Common myeloid progenitor, CD34-positive (primary cell): ENCODE data around the gene KIF16B.
A peak's percentile ranks its signal among the peaks of the same experiment; 100 is the strongest.
"Not testable (repeated sequence)": the region's sequence is repeated elsewhere in the genome, so short reads cannot be mapped to it uniquely, and the experiment has no call there.

ENCODE experiments used
- CTCF ChIA-PET: fragments of 350-600 bp; sonication (Branson Sonifier 250); formaldehyde crosslinking; loops from one replicate; lab custom pipeline; 2021; ENCODE audit warnings: antibody characterized with exemption; lab: Charles Lee
- POLR2A ChIA-PET: fragments of 350-600 bp; sonication (Branson Sonifier 250); formaldehyde crosslinking; loops from one replicate; lab custom pipeline; 2021; ENCODE audit warnings: antibody characterized with exemption; lab: Charles Lee
- DNase-seq, 3 donors: peaks; one replicate each; pipeline versions ENCODE4 v3.0.0 to v3.0.0-alpha.2; 2013
- H3K27ac ChIP-seq, 2 experiments: 1 replicate in 1 of 2; 2 replicates in 1 of 2; pipeline ENCODE4 v1.7.0; 2013; ENCODE audit warnings: inconsistent platforms in 2 of 2, low read length in 2 of 2, mild to moderate bottlenecking in 2 of 2, low read depth in 1 of 2, moderate library complexity in 1 of 2; ENCODE audit not compliant: severe bottlenecking in 2 of 2, insufficient read depth in 1 of 2, poor library complexity in 1 of 2
- H3K27me3 ChIP-seq, 5 experiments: replicated peaks in 2 of 5; 1 replicate in 3 of 5; 2 replicates in 2 of 5; pipeline versions ENCODE4 v1.6.1 to v1.7.0; 2013; ENCODE audit warnings: low read length in 4 of 5, mild to moderate bottlenecking in 2 of 5, moderate library complexity in 2 of 5, inconsistent platforms in 1 of 5; ENCODE audit not compliant: insufficient read depth in 5 of 5, control insufficient read depth in 4 of 5
- H3K36me3 ChIP-seq, 4 experiments: 1 replicate in 2 of 4; 2 replicates in 2 of 4; pipeline versions ENCODE4 v1.6.1 to v1.7.0; 2013; ENCODE audit warnings: low read length in 3 of 4, control low read depth in 1 of 4, mild to moderate bottlenecking in 1 of 4; ENCODE audit not compliant: control insufficient read depth in 4 of 4, insufficient read depth in 4 of 4
- H3K4me1 ChIP-seq, 4 experiments: 1 replicate in 3 of 4; 2 replicates in 1 of 4; pipeline versions ENCODE4 v1.6.1 to v1.7.1; 2013; ENCODE audit warnings: low read length in 3 of 4, mild to moderate bottlenecking in 3 of 4, control low read depth in 1 of 4, inconsistent platforms in 1 of 4, moderate library complexity in 1 of 4; ENCODE audit not compliant: control insufficient read depth in 4 of 4, insufficient read depth in 4 of 4; ENCODE audit errors: control extremely low read depth in 1 of 4
- H3K4me3 ChIP-seq, 7 experiments: 1 replicate in 4 of 7; 2 replicates in 3 of 7; pipeline versions ENCODE4 v1.5.1 to v1.7.0; 2013; ENCODE audit warnings: mild to moderate bottlenecking in 7 of 7, low read length in 6 of 7, moderate library complexity in 6 of 7, inconsistent platforms in 2 of 7, low read depth in 2 of 7, control low read depth in 1 of 7; ENCODE audit not compliant: insufficient read depth in 4 of 7, control insufficient read depth in 1 of 7; ENCODE audit errors: extremely low read depth in 1 of 7
- H3K9me3 ChIP-seq, 5 experiments: 1 replicate in 4 of 5; 2 replicates in 1 of 5; pipeline versions ENCODE4 v1.6.1 to v1.7.1; 2013; ENCODE audit warnings: low read length in 4 of 5, mild to moderate bottlenecking in 2 of 5, inconsistent platforms in 1 of 5, low read depth in 1 of 5, moderate library complexity in 1 of 5; ENCODE audit not compliant: control insufficient read depth in 4 of 5, insufficient read depth in 2 of 5; ENCODE audit errors: control extremely low read depth in 1 of 5
- WGBS: methylation state at CpG from one replicate; pipeline ENCODE4 v1.1.5; 2013; ENCODE audit not compliant: insufficient coverage; 5-methylcytosine and 5-hydroxymethylcytosine counted together

Gene KIF16B

DNA sequence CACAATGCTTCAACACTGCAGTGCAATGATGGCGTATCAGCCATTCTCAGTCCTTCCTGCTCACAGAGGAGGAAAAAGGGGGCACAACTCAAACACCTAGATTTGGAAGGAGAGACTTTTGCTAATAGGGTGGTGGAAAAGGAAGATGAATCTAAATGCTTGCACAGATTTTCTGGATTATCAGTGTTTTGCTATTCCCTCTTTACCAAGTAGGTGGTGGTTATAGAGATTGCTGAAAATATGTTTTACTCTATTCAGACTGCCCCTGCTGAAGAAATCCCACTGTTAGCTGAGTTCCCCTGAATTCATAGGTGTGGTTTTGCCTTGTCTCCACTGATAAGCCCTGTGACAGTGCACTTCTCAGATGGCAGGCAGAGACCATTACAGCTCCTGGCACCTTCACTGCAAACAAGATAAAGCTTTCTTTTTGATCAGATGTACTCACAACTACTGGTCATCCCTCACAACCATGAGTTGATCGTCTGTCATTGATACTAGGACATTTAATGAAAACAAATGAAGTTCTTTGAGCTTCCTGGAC lies 311.4 kb downstream of the KIF16B start:
- H3K36me3 ChIP-seq: no peaks in the 10 kb centered on the region
- H3K27me3 ChIP-seq: peaks cover 0 to 3% (median 0%) of the 10 kb centered on the region in 5 experiments
- peak in 2 of 3 donors; percentile 17 to 47 for DNase-seq
- H3K9me3 ChIP-seq: peaks cover 0 to 14% (median 10%) of the 10 kb centered on the region in 5 experiments
- 94% methylated on average over 2 of the region's 2 CpGs for WGBS
- H3K4me1 ChIP-seq: no peaks in the 10 kb centered on the region
- H3K27ac ChIP-seq: no peak overlapping the region
- ChIA-PET CTCF (interaction anchor here (1.7 kb wide), 1 partner anchor 21 kb away, joined by 4 read pairs; no protein-coding TSS in a partner anchor), POLR2A (no interaction called here)
- no peak overlapping the region for H3K4me3 ChIP-seq

DNA sequence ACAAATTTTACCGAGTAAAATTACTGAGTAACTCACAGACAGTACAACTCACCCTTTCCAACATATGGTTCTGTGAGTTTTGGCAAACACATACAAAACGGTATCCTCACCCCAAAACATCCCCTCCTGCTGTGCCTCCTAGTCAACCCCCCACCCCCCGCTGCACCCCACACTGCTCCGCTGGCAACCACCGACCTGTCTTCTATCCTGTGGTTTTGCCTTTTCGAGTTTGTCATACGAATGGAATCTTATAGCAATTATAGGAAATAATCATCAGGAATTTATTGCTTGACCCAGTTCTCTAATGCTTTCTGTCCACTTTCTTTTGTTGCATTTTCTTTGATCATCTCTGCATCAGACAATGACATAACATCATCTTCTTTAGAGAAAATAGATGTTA lies 312.3 kb downstream of the KIF16B start:
- Histone ChIP-seq H3K36me3 (no peaks in the 10 kb centered on the region), H3K9me3 (peaks cover 0 to 7% (median 5%) of the 10 kb centered on the region in 5 experiments), H3K4me3 (no peak overlapping the region), H3K4me1 (no peaks in the 10 kb centered on the region), H3K27me3 (peaks cover 0 to 3% (median 0%) of the 10 kb centered on the region in 5 experiments), H3K27ac (no peak overlapping the region)
- ChIA-PET CTCF (no interaction called here), POLR2A (no interaction called here)
- no peak for DNase-seq
- 100% methylated on average over 2 of the region's 7 CpGs for WGBS

GRCh38 chr20:16260133-16260532 lies 313.1 kb downstream of the KIF16B start:
- H3K4me1 ChIP-seq, H3K27ac ChIP-seq, CTCF ChIA-PET, DNase-seq, H3K27me3 ChIP-seq, POLR2A ChIA-PET, H3K4me3 ChIP-seq, H3K9me3 ChIP-seq, H3K36me3 ChIP-seq: not testable (repeated sequence)
- 85% methylated on average over 9 of the region's 12 CpGs for WGBS

GRCh38 chr20:16258766-16259165 lies 314.5 kb downstream of the KIF16B start:
- Histone ChIP-seq H3K27ac (no peak overlapping the region), H3K27me3 (peaks cover 0 to 3% (median 0%) of the 10 kb centered on the region in 5 experiments), H3K4me3 (no peak overlapping the region), H3K36me3 (no peaks in the 10 kb centered on the region), H3K9me3 (no peaks in the 10 kb centered on the region), H3K4me1 (no peaks in the 10 kb centered on the region)
- 94% methylated on average over 2 of the region's 3 CpGs for WGBS
- POLR2A ChIA-PET: no interaction called here
- DNase-seq: no peak
- CTCF ChIA-PET: no interaction called here

- Histone ChIP-seq H3K4me3 (no peak overlapping the region), H3K36me3 (no peaks in the 10 kb centered on the region), H3K27me3 (no peaks in the 10 kb centered on the region), H3K9me3 (no peaks in the 10 kb centered on the region), H3K4me1 (no peaks in the 10 kb centered on the region), H3K27ac (no peak overlapping the region)
- 86% methylated on average over 1 of the region's 2 CpGs for WGBS
- POLR2A ChIA-PET: no interaction called here
- DNase-seq: no peak
- CTCF ChIA-PET: no interaction called here
Measured at GRCh38 chr20:16257813-16258430, 315.3 kb downstream of the KIF16B start.

DNA sequence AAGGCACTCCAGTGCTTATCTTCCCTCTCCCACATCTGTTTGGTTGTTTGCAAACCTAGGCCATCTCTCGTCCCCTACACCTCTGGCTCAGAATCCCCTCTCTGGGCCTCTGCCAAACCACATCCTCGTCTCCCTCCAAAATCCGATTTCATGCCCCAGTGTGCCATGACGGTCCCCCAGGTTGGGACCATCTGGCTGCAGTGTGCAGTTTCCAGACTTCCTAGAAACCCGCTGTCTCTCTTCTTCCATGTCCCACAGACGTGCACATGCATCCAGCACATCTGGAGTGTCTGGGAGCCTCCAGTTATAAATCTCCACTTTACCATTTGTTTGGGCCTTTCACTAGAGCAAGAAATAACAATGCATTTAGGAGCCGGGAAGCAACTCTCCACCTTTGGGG lies 316.2 kb downstream of the KIF16B start:
- no peak overlapping the region for H3K4me3 ChIP-seq
- ChIA-PET POLR2A (no interaction called here), CTCF (no interaction called here)
- no peak for DNase-seq
- no peaks in the 10 kb centered on the region for H3K4me1 ChIP-seq
- no peaks in the 10 kb centered on the region for H3K9me3 ChIP-seq
- 92% methylated on average over 7 of the region's 7 CpGs for WGBS
- H3K27ac ChIP-seq: no peak overlapping the region
- H3K27me3 ChIP-seq: no peaks in the 10 kb centered on the region
- H3K36me3 ChIP-seq: no peaks in the 10 kb centered on the region

DNA sequence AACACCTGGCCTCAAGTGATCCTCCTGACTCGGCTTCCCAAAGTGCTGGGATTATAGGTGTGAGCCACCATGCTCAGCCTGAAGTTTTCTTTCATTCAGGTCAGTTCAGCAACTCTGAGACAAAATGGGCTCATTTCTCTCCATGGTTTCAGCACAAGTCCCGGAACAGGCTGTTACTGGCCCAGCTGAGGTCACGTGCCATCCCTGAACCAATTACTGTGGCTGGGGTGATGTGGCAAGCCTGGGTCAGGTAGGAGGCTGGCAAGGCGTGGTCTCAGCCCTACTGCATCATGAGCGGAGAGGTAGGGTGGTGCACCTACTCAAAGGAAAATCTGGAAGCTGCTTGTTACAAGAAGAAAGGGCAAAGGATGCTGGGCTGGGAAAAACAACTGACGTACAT lies 326.4 kb downstream of the KIF16B start:
- Histone ChIP-seq H3K36me3 (no peaks in the 10 kb centered on the region), H3K9me3 (no peaks in the 10 kb centered on the region), H3K27ac (no peak overlapping the region), H3K4me3 (no peak overlapping the region), H3K4me1 (no peaks in the 10 kb centered on the region), H3K27me3 (peaks cover 0 to 4% (median 0%) of the 10 kb centered on the region in 5 experiments)
- POLR2A ChIA-PET: no interaction called here
- 100% methylated on average over 6 of the region's 6 CpGs for WGBS
- CTCF ChIA-PET: interaction anchor here (0.6 kb wide), 1 partner anchor 313 kb away, joined by 3 read pairs; no protein-coding TSS in a partner anchor
- no peak for DNase-seq
